ENCODE measurements around the gene SFR1. TPM values are rescaled to one million over a fixed set of nuclear protein-coding genes. Genes with fewer than 3 reads are reported as not detected.

SFR1 gene
- total and polyA plus RNA-seq, 12 donors = 3.1 to 12.2 (median 5.7) TPM

DNA sequence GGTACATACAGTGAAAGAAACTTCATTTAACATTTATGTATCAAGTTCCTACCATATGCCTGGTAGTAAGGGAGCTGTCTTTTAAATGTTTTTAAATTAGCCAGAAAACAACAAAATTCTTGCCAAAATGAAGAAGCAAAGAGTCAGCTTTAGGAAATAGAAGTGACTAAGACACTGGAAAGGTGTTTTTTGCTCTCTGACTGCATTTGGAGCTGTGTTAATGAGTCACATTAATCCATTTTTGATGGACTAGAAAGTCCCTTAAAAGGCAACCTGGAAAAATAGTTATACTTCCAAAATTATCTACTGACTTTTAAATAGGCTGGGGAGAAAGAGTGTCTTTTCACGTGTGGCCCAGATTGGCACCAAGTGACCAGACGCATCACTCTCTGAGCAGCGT is 32.4 kb upstream of the SFR1 start:
- no peak overlapping the region for H3K27ac ChIP-seq
- no peaks in the 10 kb centered on the region for H3K4me1 ChIP-seq (replicated peaks in 1 of 2)
- DNase-seq = no peak
- peaks cover 0 to 6% (median 0%) of the 10 kb centered on the region in 3 donors for H3K9me3 ChIP-seq (replicated peaks in 1 of 3)
- no peak overlapping the region for H3K4me3 ChIP-seq
- no peaks in the 10 kb centered on the region for H3K36me3 ChIP-seq (replicated peaks in 1 of 2)
- TF ChIP-seq, protein P1, sequence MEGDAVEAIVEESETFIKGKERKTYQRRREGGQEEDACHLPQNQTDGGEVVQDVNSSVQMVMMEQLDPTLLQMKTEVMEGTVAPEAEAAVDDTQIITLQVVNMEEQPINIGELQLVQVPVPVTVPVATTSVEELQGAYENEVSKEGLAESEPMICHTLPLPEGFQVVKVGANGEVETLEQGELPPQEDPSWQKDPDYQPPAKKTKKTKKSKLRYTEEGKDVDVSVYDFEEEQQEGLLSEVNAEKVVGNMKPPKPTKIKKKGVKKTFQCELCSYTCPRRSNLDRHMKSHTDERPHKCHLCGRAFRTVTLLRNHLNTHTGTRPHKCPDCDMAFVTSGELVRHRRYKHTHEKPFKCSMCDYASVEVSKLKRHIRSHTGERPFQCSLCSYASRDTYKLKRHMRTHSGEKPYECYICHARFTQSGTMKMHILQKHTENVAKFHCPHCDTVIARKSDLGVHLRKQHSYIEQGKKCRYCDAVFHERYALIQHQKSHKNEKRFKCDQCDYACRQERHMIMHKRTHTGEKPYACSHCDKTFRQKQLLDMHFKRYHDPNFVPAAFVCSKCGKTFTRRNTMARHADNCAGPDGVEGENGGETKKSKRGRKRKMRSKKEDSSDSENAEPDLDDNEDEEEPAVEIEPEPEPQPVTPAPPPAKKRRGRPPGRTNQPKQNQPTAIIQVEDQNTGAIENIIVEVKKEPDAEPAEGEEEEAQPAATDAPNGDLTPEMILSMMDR (IDR thresholded peaks at IDR 0.05) = no peak
- TF ChIP-seq POLR2A (IDR thresholded peaks at IDR 0.05) = no peak
- WGBS, 4 donors = 77 to 87% (median 84%) methylated on average over 3 of the region's 3 CpGs
- H3K27me3 ChIP-seq = no peaks in the 10 kb centered on the region
- intact Hi-C loops (cut with DNase I) = no loop called here

- no peak for TF ChIP-seq POLR2A (IDR thresholded peaks at IDR 0.05)
- intact Hi-C loops (cut with DNase I) = no loop called here
- DNase-seq = no peak
- WGBS, 4 donors = 65 to 82% (median 77%) methylated on average over 2 of the region's 2 CpGs
- Histone ChIP-seq H3K9me3 (replicated peaks in 1 of 3) (peaks cover 0 to 6% (median 0%) of the 10 kb centered on the region in 3 donors), H3K27ac (no peak overlapping the region), H3K36me3 (replicated peaks in 1 of 2) (no peaks in the 10 kb centered on the region), H3K4me3 (no peak overlapping the region), H3K27me3 (no peaks in the 10 kb centered on the region), H3K4me1 (replicated peaks in 1 of 2) (no peaks in the 10 kb centered on the region)
Measured at GRCh38 chr10:104090611-104091010, 31.4 kb upstream of the SFR1 start.

DNA sequence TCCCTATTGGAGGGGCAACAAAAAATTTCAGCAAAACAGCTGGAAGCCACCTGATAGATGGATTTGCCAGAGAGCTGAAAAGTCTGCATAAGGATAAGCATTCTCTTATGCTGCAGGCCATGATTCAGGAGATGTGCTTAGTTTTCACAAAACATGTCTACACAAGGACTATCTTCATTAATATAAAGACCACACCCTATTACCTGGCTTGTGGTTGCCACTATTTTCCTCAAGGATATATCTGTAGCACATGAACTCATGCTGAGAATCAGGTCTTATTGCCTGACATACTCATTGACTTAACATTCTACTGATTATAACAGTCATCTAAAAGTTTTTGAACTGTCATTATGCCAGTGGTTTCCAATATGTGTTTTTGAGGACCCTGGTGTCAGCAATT is 29.2 kb upstream of the SFR1 start:
- Histone ChIP-seq H3K4me1 (replicated peaks in 1 of 2) (no peaks in the 10 kb centered on the region), H3K4me3 (no peak overlapping the region), H3K27ac (no peak overlapping the region), H3K27me3 (no peaks in the 10 kb centered on the region), H3K9me3 (replicated peaks in 1 of 3) (peaks cover 0 to 6% (median 0%) of the 10 kb centered on the region in 3 donors), H3K36me3 (replicated peaks in 1 of 2) (no peaks in the 10 kb centered on the region)
- intact Hi-C loops (cut with DNase I) = no loop called here
- DNase-seq = no peak
- TF ChIP-seq POLR2A (IDR thresholded peaks at IDR 0.05) = no peak
- TF ChIP-seq, protein P1 (IDR thresholded peaks at IDR 0.05) = no peak

- WGBS, 4 donors = 80 to 90% (median 88%) methylated on average over 2 of the region's 2 CpGs
- no peaks in the 10 kb centered on the region for H3K4me1 ChIP-seq (replicated peaks in 1 of 2)
- H3K9me3 ChIP-seq (replicated peaks in 1 of 3) = peaks cover 0 to 6% (median 0%) of the 10 kb centered on the region in 3 donors
- no peaks in the 10 kb centered on the region for H3K36me3 ChIP-seq (replicated peaks in 1 of 2)
- H3K27ac ChIP-seq = no peak overlapping the region
- H3K27me3 ChIP-seq = no peaks in the 10 kb centered on the region
- intact Hi-C loops (cut with DNase I) = no loop called here
- DNase-seq = no peak
- TF ChIP-seq, protein P1 (IDR thresholded peaks at IDR 0.05) = no peak
- TF ChIP-seq POLR2A (IDR thresholded peaks at IDR 0.05) = no peak
- no peak overlapping the region for H3K4me3 ChIP-seq
Measured at GRCh38 chr10:104096692-104097091, 25.3 kb upstream of the SFR1 start.

DNA sequence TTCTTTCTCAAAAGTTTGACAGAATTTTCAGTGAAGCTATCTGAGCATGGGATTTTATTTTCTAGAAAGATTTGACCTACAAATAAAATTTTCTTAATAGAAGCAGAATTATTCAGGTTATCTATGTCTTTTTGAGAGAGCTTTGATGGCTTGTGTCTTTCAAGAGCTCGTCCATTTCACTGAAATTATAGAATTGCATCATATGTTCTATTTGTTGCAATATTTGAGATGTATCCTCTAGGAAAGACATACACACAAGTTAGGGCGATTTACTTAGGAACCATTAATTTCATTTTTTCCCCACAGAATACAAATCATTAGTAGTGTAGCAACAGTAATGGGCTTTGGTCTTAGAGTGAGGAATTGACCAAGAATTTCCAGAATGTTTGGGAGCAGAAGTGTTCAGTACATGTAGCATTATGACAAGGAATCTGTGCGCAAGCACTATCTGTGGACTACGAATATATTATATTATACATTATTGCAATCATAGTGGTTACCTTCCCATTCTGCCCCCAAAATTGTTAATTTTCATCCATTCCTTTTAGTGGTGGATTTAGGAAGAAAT is 23.5 kb upstream of the SFR1 start:
- intact Hi-C loops (cut with DNase I) = no loop called here
- peaks cover 0 to 5% (median 0%) of the 10 kb centered on the region in 3 donors for H3K9me3 ChIP-seq (replicated peaks in 1 of 3)

More for the DNA sequence above, 23.5 kb upstream of the SFR1 start:
- Histone ChIP-seq H3K4me1 (replicated peaks in 1 of 2) (no peaks in the 10 kb centered on the region), H3K4me3 (no peak overlapping the region), H3K27ac (no peak overlapping the region), H3K27me3 (no peaks in the 10 kb centered on the region), H3K36me3 (replicated peaks in 1 of 2) (no peaks in the 10 kb centered on the region)
- WGBS, 4 donors = 85 to 91% (median 89%) methylated on average over 4 of the region's 4 CpGs
- DNase-seq = no peak
- no peak for TF ChIP-seq POLR2A (IDR thresholded peaks at IDR 0.05)
- TF ChIP-seq, protein P1 (IDR thresholded peaks at IDR 0.05) = no peak
